GM23248 (cell line): ENCODE data around the gene LYST.

Source experiments
- EZH2 ChIP-seq: fragments of 200-600 bp; sonication (generic); IDR thresholded peaks from 2 replicates; pipeline ENCODE4 v1.6.1; 2018; ENCODE audit warnings: antibody characterized with exemption, mild to moderate bottlenecking; ENCODE audit not compliant: insufficient read depth, poor library complexity, severe bottlenecking
- EZH2phosphoT487 ChIP-seq: fragments of 200-600 bp; sonication (generic); IDR thresholded peaks from 2 replicates; pipeline ENCODE4 v1.6.1; 2018; ENCODE audit warnings: antibody characterized with exemption, moderate library complexity, mild to moderate bottlenecking, low read depth; ENCODE audit not compliant: insufficient read depth

DNA sequence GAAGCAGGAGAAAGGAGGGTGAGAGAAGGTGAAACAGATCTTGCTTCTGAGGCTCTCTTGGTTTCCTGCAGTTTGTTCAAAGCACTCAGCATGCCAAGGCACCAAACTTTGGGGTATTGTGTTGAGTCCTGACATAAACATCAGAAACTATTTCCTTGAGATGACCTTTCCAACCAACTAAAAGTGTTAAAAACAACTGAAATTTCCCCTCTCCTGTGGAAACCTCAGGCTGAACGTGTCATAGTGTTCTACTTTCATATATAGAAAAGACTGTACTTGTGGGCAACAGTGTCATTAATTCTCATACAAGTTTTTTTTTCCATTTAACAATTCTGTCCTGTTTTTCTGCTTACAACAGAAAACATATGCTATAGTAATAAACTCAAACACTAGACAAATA lies 6.3 kb upstream of the LYST start:
- no peak for TF ChIP-seq EZH2phosphoT487
- no peak for TF ChIP-seq EZH2
